Posterior cingulate gyrus (tissue), 11 donors: ENCODE data around the gene RGS14.

ENCODE experiments used
- DNase-seq, 10 donors: peaks; one replicate each; pipeline versions ENCODE4 v3.0.0 to v3.0.0-alpha.2; 2020 to 2021; ENCODE audit warnings: mixed read lengths in 3 of 10
- intact Hi-C: fragments of 100-400 bp; cut with DNase I; formaldehyde crosslinking; loops from one replicate; pipeline ENCODE4 v1.15.1; 2023

The RGS14 gene

GRCh38 chr5:177320879-177321278 lies 36.8 kb upstream of the RGS14 start:
- peak in 4 of 10 donors; percentile 8 to 84 (median 48) for DNase-seq
- intact Hi-C loops = no loop called here

- DNase-seq = peak in 3 of 10 donors; percentile 8 to 48 (median 45)
- intact Hi-C loops = no loop called here
Observed at GRCh38 chr5:177325868-177326381, 31.8 kb upstream of the RGS14 start.

GRCh38 chr5:177327539-177328522 lies 29.9 kb upstream of the RGS14 start:
- intact Hi-C loops = no loop called here
- DNase-seq = peak in 3 of 10 donors; percentile 69 to 83 (median 77)

GRCh38 chr5:177328545-177329231 lies 29.0 kb upstream of the RGS14 start:
- intact Hi-C loops = no loop called here
- DNase-seq = peak in 3 of 10 donors; percentile 21 to 66 (median 44)

GRCh38 chr5:177329883-177330282 lies 27.8 kb upstream of the RGS14 start:
- peak in 3 of 10 donors; percentile 1 to 55 (median 43) for DNase-seq
- intact Hi-C loops = no loop called here

DNA sequence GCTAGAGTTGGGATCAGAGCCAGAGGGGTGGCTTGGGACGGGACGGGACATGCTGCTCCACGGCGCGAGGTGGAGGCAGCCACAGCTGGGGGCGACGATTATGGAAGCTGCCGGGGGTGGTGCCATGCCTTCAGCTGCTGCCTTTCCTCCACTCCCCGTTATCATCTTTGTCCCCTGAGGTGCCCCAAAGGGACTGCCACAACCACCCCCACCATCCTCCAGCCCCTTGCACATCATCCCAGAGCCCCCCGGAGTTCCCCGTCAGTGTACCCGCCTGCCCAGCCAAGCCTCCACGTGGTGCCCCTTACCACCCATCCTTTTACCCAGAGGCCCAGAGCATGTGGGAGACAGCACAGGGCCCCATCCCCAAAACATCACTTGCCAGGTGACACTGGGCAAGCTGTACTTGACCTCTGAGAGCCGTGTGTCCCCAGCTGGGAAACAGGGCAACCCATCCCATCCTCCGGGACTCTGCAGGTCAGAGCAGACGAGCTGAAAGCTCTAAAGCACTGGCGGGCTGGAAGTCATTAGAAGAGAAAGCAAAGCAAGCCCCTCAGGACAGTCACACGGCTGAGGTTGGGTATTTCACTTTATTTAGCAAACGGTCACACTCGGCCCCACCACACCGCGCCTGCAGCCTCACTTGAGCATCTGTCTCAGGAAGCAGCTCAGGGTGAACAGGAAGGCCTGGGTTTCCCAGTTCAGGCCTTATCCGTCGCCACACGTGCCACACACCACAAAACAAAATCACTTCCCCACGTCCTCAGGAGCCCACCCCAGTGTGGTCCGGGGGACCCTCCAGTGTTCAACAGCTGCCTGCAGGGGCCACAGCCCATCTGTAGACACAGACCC lies 26.5 kb upstream of the RGS14 start:
- intact Hi-C loops = no loop called here

DNA sequence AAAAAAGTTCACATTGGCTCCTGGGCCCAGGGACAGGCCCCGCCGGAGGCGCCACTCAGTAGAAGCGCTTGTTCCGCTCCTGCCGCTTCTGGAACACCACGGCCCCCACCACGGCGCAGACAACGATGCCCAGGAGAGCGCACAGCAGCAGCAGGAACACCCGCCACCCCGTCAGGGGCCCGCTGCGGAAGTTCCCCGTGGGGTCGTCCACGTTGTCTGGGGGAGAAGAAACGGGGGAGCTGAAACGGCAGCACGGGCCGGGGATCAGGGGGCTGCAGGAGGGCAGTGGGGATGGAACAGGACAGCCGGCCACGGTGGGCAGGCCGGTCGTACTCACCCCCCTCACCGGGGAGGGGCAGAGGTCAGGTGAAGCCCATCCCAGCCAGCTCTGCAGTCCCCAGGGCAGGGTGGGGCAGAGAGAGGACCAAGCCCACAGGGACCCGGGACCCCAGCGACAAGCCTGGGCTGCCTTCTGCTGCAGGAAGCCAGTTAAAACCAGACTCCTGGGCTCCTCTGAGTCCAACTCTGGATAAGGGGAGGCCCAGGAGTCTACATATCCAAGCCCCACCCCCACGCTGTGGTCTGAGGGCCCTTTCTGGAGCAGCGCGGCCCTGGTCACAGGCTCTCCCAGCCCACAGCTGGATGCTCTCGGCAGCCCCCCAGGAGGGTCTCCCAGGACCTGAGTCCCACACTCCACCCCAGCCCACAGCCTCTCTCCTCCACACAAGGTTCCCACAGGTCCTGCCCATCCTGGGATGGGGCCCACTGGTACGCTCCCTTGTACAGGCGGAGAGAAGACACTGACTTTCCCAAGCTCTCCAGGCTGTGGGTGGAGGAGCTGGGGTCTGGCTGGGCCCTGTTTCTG lies 25.5 kb upstream of the RGS14 start:
- peak in 3 of 10 donors; percentile 55 to 71 (median 57) for DNase-seq

More for the DNA sequence above, 26.5 kb upstream of the RGS14 start:
- DNase-seq = peak in 4 of 10 donors; percentile 4 to 70 (median 38)

DNA sequence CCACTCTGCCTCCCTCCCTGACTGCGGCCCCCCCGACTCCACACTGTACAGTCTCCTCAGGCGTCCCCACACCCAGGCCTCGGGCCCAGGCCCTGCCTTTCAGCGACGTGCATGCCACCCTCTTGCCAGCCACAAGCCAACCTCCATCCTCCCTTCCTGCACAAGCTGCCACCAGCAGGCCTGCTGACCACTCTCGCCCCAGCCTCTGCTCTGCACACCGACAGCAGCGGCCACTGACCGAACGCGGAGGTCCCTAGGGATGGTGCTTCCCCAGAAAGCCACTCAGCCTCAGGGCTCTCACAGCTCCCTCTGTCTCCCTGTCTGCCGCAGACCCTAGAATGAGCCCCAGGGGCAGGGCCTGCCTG lies 24.8 kb upstream of the RGS14 start:
- intact Hi-C loops = no loop called here
- peak in 2 of 10 donors; percentile 51 to 82 for DNase-seq

More for the DNA sequence above, 25.5 kb upstream of the RGS14 start:
- intact Hi-C loops = no loop called here

DNA sequence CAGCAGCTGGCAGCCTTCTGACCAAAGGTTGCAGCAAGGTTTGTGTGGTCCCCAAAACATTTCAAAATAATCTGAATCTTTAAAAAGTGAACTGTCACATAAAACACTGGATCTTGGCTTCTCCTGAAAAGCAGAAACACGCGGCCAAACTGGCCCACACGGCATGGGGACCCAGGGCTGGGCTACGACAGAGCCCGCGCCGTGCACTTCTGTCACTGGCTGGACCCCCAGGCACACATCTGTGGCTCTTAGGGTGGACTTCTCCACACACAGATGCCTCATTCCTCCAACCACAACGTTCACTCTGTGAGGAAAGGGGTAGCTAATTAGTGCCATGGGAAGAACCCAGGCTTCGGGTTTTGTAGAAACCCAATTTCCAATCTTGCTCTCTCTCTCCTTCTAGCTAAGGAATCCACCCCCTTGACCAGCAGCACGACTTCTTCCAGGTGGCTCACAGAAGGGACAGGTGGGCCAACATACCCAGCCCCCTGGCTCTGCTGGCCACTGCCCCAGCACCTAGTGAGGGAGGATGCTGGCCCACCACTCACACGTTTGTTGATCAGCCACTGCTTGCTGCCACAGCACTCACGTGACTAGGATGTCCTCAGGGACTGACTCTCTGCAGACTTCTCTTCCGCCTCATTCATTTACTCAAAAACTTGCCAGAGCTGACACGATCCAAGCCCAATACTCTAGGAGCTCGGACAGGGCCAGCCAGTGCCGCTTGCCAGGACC lies 24.1 kb upstream of the RGS14 start:
- peak in 3 of 10 donors; percentile 43 to 63 (median 62) for DNase-seq
- intact Hi-C loops = no loop called here

GRCh38 chr5:177334155-177334551 lies 23.6 kb upstream of the RGS14 start:
- intact Hi-C loops = no loop called here

GRCh38 chr5:177334781-177335700 lies 22.7 kb upstream of the RGS14 start:
- intact Hi-C loops = no loop called here
- DNase-seq = peak in 3 of 10 donors; percentile 25 to 66 (median 55)

More at GRCh38 chr5:177334155-177334551, 23.6 kb upstream of the RGS14 start:
- peak in 3 of 10 donors; percentile 43 to 61 (median 60) for DNase-seq

- intact Hi-C loops = no loop called here
- DNase-seq = peak in 3 of 10 donors; percentile 46 to 62 (median 59)
Observed at GRCh38 chr5:177335701-177336065, 22.0 kb upstream of the RGS14 start.

DNA sequence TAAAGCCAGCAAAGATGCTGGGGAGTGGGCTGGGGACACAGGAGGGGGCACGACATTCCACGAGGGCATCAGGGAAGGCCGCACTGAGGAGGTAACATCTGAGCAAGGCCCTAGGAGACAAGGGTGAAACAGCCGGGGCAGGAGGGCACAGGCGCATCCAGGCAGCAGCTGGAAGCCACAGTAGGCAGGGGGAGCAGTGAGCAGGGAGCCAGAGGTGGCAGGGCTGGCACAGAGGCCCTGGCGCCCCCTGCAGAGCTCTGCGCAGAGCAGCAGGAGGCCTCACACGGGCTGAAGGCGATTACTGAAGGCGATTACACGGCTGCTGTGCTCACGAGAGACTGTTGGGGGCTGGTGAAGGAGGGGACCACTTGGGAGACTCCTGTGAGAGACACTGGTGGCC lies 21.6 kb upstream of the RGS14 start:
- DNase-seq = peak in 3 of 10 donors; percentile 13 to 68 (median 60)
- intact Hi-C loops = no loop called here

DNA sequence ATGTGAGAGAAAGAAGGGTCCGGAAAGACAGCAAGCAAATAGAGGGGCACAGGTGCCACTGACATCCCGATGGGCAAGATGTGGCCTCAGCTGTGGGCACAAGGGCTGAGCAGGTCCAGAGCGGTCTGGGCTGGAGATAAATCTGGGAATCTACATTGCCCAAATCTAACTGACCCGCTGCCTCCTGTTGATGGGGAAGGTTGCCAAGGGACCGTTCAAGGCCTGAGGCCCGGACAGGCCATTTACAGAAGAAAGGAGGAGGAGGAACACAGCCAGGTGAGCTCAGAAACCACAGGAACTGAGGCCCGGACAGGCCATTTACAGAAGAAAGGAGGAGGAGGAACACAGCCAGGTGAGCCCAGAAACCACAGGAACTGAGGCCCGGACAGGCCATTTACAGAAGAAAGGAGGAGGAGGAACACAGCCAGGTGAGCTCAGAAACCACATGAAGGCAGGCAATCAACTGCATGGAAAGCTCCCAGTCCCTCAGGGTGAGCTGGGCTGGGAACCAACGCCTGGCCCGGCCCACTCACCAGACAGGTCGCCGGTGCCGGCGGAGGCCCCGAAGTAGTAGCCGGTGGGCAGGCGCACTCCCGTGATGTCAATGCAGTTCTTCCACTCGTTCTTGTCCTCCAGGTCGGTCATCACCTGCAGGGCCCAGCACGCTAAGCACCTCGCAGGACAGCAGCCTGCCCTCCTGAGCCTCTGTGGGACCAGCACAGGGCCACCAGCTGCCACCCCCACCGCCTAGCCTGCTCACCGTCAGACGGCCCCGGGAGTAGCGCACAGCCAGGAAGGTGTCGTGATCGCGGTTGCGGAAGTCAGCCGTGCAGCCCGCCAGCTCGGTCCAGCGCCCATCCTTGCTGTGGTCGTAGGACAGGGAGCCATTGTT lies 20.9 kb upstream of the RGS14 start:
- peak in 3 of 10 donors; percentile 51 to 81 (median 78) for DNase-seq
- intact Hi-C loops = no loop called here

DNA sequence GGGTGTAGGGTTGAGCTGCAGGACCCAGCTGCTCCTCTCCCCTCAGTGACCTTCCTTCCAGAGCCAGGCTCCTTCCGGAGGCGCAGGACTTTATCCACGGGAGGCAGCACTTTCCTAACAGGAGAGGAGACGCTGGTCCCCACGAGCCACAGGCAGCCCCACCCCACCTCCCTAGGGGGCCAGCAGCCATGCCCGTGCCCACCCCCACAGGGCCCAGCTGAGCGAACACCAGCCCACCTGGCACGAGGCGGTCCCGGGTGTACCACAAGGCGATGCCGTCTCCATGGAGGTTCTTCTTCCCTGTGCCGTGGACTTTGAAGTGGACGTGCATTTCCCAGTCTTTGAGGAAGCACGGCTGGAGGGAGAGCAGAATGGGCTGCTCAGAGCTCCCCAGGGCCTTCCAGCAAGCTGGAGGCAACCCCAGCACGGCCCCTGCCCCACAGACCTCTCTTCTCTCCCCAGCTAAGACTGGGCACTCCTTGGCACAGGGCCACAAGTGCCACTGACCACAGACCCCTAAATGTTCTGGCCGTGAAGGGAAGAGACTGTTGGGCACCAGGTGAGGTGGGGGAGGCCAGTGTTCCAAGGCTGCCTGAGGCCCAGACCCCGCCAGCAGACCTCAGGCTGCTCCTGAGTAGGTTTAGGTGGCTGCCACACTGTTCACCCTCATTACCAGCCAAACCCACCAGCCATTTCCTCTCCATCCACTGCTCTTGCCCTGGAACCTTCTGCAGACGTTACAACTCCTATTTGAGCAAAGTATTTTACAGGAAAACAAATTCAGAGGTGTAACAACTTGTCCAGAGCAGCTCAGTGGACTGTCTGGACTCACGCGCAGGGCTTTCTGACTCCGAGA lies 19.2 kb upstream of the RGS14 start:
- intact Hi-C loops = no loop called here
- peak in 3 of 10 donors; percentile 52 to 74 (median 52) for DNase-seq
